NCI-H1092 treated with DMSO at 0.1 percent for 48 hours (cell line): Measurements from ENCODE around the gene ITIH3.

Experiments used
- DNase-seq: peaks from one replicate; lab custom pipeline; 2025; lab: John Stamatoyannopoulos, UW

Gene ITIH3

DNA sequence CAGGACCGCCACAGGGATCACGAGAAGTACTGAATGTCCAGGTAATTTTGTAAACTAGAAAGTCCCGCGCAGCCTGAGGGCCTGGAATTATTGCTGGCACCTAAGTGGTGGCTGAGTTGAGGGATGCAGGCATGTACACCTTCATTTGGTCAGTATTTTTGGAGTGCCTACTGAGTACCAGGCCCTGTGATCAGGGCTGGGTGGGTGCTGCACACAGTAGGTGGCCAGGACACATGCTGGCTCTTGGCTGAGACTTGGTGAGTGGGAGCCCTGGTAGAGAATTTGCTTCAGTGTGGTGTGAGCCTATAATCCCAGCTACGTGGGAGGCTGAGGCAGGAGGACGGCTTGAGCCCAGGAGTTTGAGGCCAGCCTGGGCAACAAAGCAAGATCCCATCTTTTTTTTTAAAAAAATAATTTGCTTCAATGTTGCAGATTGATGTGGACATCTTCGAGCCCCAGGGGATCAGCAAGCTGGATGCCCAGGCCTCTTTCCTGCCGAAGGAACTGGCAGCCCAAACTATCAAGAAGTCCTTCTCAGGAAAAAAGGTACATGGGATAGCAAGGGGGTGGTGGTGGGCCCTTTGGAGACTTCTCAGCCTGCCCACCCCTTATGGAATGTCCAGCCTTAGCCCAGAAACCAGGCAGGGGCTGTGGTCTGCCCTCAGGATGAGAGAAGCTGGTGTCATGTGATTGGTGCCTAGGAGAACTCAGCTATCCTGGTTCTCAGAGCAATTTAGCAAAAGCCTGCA is 14.6 kb upstream of the ITIH3 start:
- DNase-seq = no peak

DNA sequence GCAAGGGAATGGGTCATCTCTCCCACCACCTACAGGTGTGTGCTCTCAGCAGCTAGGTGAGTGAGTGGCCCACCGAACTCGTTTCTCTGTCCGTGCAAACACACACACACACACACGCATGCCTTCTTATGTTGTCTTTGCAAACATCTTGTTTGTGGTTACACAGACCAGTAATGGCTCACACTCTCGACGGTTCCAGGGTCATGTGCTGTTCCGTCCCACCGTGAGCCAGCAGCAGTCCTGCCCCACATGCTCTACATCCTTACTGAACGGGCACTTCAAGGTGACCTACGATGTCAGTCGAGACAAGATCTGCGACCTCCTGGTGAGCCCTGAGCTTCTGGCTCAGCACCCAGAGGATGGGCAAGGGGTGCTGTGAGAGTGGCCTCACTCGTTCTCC is 12.9 kb upstream of the ITIH3 start:
- no peak for DNase-seq

DNA sequence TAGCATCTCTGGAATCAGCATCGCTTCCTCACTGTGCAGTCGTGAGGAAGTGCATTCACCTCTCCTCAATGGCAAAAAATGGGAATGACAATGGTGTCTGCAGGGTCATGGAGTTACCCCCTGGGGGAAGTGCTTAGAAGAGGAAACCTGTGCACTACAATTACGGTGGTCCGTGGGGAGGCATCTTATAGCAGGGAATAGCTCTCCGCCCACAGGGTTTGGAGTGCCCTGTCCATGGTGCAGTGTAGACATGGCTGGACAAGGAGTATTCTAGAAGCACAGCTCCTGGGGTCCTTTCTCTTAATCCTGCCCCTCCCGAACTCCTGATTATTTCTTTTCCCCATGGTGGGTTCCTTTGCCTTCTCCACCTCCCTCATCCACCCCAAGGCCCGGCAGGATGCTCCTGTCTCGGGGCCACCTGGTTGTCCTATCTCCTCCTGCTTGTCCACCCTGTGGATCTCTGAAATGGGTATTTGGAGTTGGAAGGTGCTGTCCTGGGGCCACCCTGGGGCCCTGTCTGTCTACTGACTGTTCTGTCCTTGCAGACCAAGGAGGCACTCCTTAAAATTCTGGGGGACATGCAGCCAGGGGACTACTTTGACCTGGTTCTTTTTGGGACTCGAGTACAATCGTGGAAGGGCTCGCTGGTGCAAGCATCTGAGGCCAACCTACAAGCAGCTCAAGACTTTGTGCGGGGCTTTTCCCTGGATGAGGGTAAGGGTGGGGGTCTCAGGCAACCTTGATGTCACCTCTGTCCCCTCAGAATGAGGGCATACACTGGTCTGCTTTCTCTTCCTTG is 12.0 kb upstream of the ITIH3 start:
- DNase-seq = no peak

- no peak for DNase-seq
These were observed 11.4 kb upstream of the ITIH3 start for GRCh38 chr3:52783211-52783555.

DNA sequence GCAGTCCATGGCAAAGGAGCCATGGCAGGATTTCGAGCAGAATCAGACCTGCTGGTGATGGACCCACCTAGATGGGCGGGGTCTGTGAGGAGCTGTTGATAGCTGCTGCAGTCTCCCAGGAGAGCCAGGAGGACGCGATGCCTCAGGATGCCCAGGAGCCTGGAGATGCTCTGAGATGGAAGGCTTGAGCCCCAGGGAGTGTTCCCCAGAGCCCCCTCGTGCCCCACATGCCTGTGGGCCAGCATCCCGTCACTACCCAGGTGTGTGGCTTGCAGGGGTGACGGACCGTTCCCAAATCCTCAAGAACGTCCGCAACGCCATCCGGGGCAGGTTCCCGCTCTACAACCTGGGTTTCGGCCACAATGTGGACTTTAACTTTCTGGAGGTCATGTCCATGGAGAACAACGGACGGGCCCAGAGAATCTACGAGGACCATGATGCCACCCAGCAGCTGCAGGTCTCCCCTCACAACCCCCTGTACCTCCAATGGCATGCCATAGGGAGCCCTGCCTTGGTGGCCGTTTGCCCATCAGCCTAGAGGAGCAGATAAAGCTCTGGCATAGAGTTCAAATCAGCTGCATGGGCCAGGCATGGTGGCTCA is 10.5 kb upstream of the ITIH3 start:
- DNase-seq = no peak

- no peak for DNase-seq
These were observed 9.5 kb upstream of the ITIH3 start for GRCh38 chr3:52784931-52785590.

GRCh38 chr3:52786330-52787215 is 8.0 kb upstream of the ITIH3 start:
- no peak for DNase-seq

DNA sequence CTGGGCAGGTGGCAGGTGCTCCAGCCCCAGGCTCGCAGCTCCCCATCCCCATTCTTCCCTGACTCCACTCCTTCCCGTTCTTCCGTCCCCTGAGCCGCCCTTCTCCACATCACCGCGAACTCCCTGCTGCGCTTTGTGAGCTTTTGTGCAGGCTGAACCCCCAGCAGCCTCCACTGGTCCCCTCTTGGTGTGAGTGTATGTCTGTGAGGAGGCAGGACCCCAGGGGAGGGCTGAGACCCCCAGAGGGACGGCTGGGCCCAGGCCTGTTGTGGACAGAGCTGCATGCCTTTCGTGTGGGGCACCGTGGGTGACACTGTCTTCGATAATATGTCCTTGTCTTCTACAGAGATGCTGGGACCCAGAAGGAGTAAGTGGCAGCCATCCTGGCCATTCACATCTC is 7.3 kb upstream of the ITIH3 start:
- DNase-seq = no peak

GRCh38 chr3:52787672-52788625 is 6.6 kb upstream of the ITIH3 start:
- DNase-seq = no peak

GRCh38 chr3:52788890-52789745 is 5.5 kb upstream of the ITIH3 start:
- DNase-seq = no peak

GRCh38 chr3:52789746-52790040 is 4.9 kb upstream of the ITIH3 start:
- DNase-seq = no peak

GRCh38 chr3:52790337-52790736 is 4.3 kb upstream of the ITIH3 start:
- no peak for DNase-seq

GRCh38 chr3:52790741-52791140 is 3.9 kb upstream of the ITIH3 start:
- no peak for DNase-seq

DNA sequence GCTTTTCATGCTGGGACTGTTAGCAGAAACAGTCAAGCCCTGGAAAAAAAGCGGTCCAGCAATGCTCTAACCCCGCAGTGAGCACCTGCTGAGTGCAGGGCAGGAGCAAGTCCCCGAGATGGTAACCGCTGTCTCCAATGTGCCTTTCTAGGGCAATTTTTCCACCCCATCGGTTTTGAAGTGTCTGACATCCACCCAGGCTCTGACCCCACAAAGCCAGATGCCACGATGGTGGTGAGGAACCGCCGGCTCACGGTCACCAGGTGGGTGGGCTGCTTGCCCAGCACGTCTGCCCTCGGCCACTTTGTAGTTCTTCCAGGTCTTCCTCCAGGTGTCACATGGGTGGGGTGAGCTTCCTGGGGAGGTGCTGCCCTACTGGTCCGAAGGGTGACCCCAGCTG is 3.2 kb upstream of the ITIH3 start:
- no peak for DNase-seq

DNA sequence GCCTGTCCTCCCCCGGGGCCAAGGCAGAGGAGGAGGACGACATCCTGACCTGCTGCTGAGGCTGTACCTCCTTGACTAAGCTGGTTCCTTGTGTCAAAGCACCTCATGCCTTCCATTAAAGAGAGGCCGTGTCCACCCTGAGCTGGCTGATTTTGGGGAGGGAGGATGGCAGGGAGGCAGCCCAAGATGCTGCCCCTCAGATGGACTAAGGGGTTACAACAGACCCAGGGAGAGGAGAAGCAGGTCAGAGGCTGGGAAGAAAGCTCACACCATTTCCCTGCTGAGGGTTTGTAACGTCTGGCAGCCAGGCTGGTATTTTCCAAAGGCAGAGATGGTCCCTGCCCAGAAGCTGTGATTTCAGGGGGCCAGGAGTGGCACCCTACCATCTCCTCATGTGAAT is 2.7 kb upstream of the ITIH3 start:
- no peak for DNase-seq

GRCh38 chr3:52792413-52792812 is 2.2 kb upstream of the ITIH3 start:
- DNase-seq = no peak

DNA sequence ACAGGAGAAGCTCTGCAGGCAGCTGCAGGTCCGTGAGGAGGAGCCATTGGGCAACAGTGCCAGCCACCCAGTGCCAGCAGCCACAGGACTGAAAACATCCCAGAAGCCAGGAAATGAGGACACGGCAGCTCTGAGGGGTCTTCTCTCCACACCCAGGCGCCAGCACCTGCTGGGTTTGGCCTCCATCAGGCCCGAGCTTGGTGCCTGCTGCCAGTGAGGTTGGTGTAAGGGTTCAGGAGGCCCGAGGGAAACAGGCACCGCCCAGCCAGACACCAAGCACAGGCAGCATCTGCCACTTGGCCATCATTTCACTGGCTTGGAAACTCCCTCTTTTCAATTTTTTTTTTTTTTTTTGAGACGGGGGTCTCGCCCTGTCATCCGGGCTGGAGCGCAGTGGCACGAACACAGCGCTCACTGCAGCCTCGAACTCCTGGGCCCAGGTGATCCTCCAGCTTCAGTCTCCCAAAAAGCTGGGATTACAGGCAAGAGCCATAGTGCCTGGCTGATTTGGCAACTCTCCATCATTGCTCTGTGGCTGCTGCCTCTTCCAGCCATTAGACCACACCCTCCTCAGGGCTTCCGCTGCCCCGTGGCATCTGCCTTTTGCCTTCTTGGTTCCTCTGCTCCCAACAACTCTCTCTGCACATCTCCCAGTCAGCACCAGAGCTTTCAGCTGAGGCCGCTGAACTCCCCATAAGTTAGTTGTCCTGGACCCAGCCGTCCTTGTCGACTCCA is 1.5 kb upstream of the ITIH3 start:
- no peak for DNase-seq

- no peak for DNase-seq
These were observed 639 bp upstream of the ITIH3 start for GRCh38 chr3:52793702-52794611.
